ENCODE measurements around the gene KCNK4. TPM values are rescaled to one million over a fixed set of nuclear protein-coding genes. Genes with fewer than 3 reads are reported as not detected.

The KCNK4 gene
- total and polyA plus RNA-seq, 2 of the 13 experiments (the other 11 are each of a cell fraction or from before 2014, with no cell fraction given) = not detected

DNA sequence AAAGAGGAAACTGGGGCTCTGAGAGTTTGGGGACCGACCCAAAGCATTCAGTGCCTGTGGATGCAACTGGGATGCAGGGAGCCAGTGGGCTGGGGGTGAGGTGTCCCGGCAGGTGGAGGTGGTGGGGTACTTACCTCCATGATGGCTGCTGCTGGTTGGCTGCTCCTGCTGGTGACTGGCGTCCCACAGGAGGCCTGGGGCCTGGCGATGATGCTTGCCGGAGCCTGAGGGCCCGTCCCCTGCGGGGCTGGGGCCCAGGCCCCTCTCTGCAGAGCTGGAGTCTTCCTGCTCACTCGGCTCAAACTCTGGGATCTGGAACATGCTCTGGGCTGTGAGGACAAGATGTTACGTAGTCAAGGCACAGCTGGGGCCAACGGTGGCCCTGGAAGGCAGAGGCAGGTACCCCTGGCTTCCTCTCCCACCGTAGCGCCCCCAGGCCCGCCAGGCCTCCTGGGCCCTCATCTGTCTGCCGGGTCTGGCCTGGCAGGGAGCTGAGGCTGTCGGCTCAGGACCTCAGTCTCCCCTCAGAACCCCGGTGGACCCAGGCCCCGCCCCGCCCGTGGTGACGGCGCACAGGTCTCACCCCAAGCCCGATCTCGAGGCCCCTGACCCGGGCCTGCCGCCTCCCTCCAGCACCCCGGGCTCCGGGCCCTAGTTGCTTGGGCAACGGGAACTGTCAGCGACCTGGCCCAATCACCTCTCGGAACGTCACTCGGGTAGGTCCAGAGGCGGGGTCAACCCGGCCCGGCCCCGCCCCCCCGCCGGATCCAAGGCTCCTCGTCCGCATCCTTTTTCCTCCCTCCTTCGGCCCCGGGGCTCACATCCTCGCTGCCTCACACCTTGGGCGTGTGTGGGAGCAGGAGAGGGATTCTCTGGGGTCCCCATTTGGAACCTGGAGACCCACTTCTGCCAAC lies 6.8 kb upstream of the KCNK4 start, which contains the start of gene BAD (continued):
- TF ChIP-seq, protein P1, sequence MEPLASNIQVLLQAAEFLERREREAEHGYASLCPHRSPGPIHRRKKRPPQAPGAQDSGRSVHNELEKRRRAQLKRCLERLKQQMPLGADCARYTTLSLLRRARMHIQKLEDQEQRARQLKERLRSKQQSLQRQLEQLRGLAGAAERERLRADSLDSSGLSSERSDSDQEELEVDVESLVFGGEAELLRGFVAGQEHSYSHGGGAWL (CRISPR knock-in tag; IDR thresholded peaks at IDR 0.05) = no peak
- TF ChIP-seq CHCHD3 (CRISPR knock-in tag; IDR thresholded peaks at IDR 0.05) (0 out of 2 replicates have a peak, but pooled peaks have one; percentile 32), MTA3 (CRISPR knock-in tag; IDR thresholded peaks at IDR 0.05) (no peak), RERE (CRISPR knock-in tag; IDR thresholded peaks at IDR 0.05; ENCODE audit: low read depth) (no peak), MTA1 (CRISPR knock-in tag; IDR thresholded peaks at IDR 0.05; ENCODE audit: borderline replicate concordance) (0 out of 2 replicates have a peak, but pooled peaks have one; percentile 7), TBL1XR1 (IDR thresholded peaks at IDR 0.05; ENCODE audit: borderline replicate concordance, low read length, partially characterized antibody) (no peak), ZNF773 (CRISPR knock-in tag; IDR thresholded peaks at IDR 0.05; ENCODE audit: borderline replicate concordance) (no peak), DR1 (CRISPR knock-in tag; IDR thresholded peaks at IDR 0.05) (0 out of 2 replicates have a peak, but pooled peaks have one; percentile 25), REXO4 (CRISPR knock-in tag; IDR thresholded peaks at IDR 0.05; ENCODE audit: borderline replicate concordance) (no peak), ZBTB43 (CRISPR knock-in tag; conservative IDR thresholded peaks at IDR 0.05) (0 out of 2 replicates have a peak, but pooled peaks have one; percentile 16)
- TF ChIP-seq, protein P2, sequence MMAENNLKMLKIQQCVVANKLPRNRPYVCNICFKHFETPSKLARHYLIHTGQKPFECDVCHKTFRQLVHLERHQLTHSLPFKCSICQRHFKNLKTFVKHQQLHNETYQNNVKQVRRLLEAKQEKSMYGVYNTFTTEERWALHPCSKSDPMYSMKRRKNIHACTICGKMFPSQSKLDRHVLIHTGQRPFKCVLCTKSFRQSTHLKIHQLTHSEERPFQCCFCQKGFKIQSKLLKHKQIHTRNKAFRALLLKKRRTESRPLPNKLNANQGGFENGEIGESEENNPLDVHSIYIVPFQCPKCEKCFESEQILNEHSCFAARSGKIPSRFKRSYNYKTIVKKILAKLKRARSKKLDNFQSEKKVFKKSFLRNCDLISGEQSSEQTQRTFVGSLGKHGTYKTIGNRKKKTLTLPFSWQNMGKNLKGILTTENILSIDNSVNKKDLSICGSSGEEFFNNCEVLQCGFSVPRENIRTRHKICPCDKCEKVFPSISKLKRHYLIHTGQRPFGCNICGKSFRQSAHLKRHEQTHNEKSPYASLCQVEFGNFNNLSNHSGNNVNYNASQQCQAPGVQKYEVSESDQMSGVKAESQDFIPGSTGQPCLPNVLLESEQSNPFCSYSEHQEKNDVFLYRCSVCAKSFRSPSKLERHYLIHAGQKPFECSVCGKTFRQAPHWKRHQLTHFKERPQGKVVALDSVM (CRISPR knock-in tag; IDR thresholded peaks at IDR 0.05) = no peak
- TF ChIP-seq, protein P3, sequence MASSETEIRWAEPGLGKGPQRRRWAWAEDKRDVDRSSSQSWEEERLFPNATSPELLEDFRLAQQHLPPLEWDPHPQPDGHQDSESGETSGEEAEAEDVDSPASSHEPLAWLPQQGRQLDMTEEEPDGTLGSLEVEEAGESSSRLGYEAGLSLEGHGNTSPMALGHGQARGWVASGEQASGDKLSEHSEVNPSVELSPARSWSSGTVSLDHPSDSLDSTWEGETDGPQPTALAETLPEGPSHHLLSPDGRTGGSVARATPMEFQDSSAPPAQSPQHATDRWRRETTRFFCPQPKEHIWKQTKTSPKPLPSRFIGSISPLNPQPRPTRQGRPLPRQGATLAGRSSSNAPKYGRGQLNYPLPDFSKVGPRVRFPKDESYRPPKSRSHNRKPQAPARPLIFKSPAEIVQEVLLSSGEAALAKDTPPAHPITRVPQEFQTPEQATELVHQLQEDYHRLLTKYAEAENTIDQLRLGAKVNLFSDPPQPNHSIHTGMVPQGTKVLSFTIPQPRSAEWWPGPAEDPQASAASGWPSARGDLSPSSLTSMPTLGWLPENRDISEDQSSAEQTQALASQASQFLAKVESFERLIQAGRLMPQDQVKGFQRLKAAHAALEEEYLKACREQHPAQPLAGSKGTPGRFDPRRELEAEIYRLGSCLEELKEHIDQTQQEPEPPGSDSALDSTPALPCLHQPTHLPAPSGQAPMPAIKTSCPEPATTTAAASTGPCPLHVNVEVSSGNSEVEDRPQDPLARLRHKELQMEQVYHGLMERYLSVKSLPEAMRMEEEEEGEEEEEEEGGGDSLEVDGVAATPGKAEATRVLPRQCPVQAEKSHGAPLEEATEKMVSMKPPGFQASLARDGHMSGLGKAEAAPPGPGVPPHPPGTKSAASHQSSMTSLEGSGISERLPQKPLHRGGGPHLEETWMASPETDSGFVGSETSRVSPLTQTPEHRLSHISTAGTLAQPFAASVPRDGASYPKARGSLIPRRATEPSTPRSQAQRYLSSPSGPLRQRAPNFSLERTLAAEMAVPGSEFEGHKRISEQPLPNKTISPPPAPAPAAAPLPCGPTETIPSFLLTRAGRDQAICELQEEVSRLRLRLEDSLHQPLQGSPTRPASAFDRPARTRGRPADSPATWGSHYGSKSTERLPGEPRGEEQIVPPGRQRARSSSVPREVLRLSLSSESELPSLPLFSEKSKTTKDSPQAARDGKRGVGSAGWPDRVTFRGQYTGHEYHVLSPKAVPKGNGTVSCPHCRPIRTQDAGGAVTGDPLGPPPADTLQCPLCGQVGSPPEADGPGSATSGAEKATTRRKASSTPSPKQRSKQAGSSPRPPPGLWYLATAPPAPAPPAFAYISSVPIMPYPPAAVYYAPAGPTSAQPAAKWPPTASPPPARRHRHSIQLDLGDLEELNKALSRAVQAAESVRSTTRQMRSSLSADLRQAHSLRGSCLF (CRISPR knock-in tag; IDR thresholded peaks at IDR 0.05; ENCODE audit: borderline replicate concordance) = no peak

Measured in HepG2 (cell line).